Calu3 (cell line): Measurements from ENCODE around the gene CACHD1. TPM values are rescaled to one million over a fixed set of nuclear protein-coding genes. Genes with fewer than 3 reads are reported as not detected.

Source experiments
- microRNA-seq: library from miRNA; unstranded; fragments of <30 nt; microRNA quantifications from one replicate; pipeline ENCODE4 v1.2.0, GENCODE V29; 2022
- total RNA-seq: library from RNA; stranded (reverse); gene quantifications from 2 replicates; pipeline ENCODE4 v1.2.3, GENCODE V29; 2022

Gene CACHD1
- total RNA-seq, 1 experiment from 2014 or later: 3.5 TPM

Small RNAs within 50 kb of the gene (microRNA-seq; reads per million reads assigned to microRNA genes)
- gene MIR4794: not detected
